ENCODE data around the gene NKAIN1.

GRCh38 chr1:31153423-31153822 lies 86.3 kb downstream of the NKAIN1 start:
- TF ChIP-seq CTCF (IDR thresholded peaks at IDR 0.05) (no peak), POLR2A (IDR thresholded peaks at IDR 0.05) (no peak)
